T1000 (cell line): Measurements from ENCODE around the gene PDGFRA.

Experiments
- DNase-seq: peaks from one replicate; lab custom pipeline; 2025; ENCODE audit warnings: mixed read lengths; lab: John Stamatoyannopoulos, UW

Gene PDGFRA

GRCh38 chr4:54228961-54229501, at the start of gene PDGFRA:
Gene PDGFRA (plus strand): TSS chr4:54229293. CDS start chr4:54258769, 29,476 bp downstream.
- DNase-seq: no peak

GRCh38 chr4:54184581-54184980, 44.5 kb upstream of the PDGFRA start:
- DNase-seq: no peak

GRCh38 chr4:54185044-54185780, 43.9 kb upstream of the PDGFRA start:
- no peak for DNase-seq

GRCh38 chr4:54185866-54186265, 43.2 kb upstream of the PDGFRA start:
- DNase-seq: no peak

- no peak for DNase-seq
These were observed 42.7 kb upstream of the PDGFRA start for GRCh38 chr4:54186371-54186770.

- DNase-seq: no peak
These were observed 41.9 kb upstream of the PDGFRA start for GRCh38 chr4:54187148-54187547.

GRCh38 chr4:54189140-54189539, 40.0 kb upstream of the PDGFRA start:
- no peak for DNase-seq

GRCh38 chr4:54192811-54193210, 36.3 kb upstream of the PDGFRA start:
- DNase-seq: no peak

GRCh38 chr4:54197926-54198325, 31.2 kb upstream of the PDGFRA start:
- DNase-seq: no peak

- no peak for DNase-seq
These were observed 29.2 kb upstream of the PDGFRA start for GRCh38 chr4:54199919-54200318.

- DNase-seq: no peak
These were observed 19.5 kb upstream of the PDGFRA start for GRCh38 chr4:54209617-54210016.

GRCh38 chr4:54213001-54213400, 16.1 kb upstream of the PDGFRA start:
- no peak for DNase-seq

- no peak for DNase-seq
These were observed 15.3 kb upstream of the PDGFRA start for GRCh38 chr4:54213761-54214160.

GRCh38 chr4:54215379-54216077, 13.6 kb upstream of the PDGFRA start:
- no peak for DNase-seq

GRCh38 chr4:54217642-54218495, 11.2 kb upstream of the PDGFRA start:
- peak; percentile 80 for DNase-seq

GRCh38 chr4:54218736-54219135, 10.4 kb upstream of the PDGFRA start:
- DNase-seq: no peak

- no peak for DNase-seq
These were observed 4.0 kb upstream of the PDGFRA start for GRCh38 chr4:54224996-54225597.

- no peak for DNase-seq
These were observed 3.3 kb upstream of the PDGFRA start for GRCh38 chr4:54225598-54226403.

- no peak for DNase-seq
These were observed 2.5 kb upstream of the PDGFRA start for GRCh38 chr4:54226404-54227255.
